ENCODE results near the gene SLC26A2.
A peak's percentile ranks its signal among the peaks of the same experiment; 100 is the strongest.

The SLC26A2 gene

GRCh38 chr5:150000990-150001659 lies 40.6 kb downstream of the SLC26A2 start:
- DNase-seq (ENCODE audit: low read depth), result peak; percentile 56
- TF ChIP-seq CTCF (IDR thresholded peaks at IDR 0.05; ENCODE audit: low read length, missing control alignments), result no peak
- H3K4me3 ChIP-seq (replicated peaks; ENCODE audit: low read depth, low read length), result peak overlapping the region; percentile 78

- DNase-seq (ENCODE audit: low read depth), result peak; percentile 82
- TF ChIP-seq CTCF (IDR thresholded peaks at IDR 0.05; ENCODE audit: low read length, missing control alignments), result peak; percentile 77
- peak overlapping the region; percentile 78 for H3K4me3 ChIP-seq (replicated peaks; ENCODE audit: low read depth, low read length)
These were observed 41.3 kb downstream of the SLC26A2 start for GRCh38 chr5:150001660-150002486.

GRCh38 chr5:150006318-150006717 lies 45.8 kb downstream of the SLC26A2 start:
- no peak for TF ChIP-seq CTCF (IDR thresholded peaks at IDR 0.05; ENCODE audit: low read length, missing control alignments)
- H3K4me3 ChIP-seq (replicated peaks; ENCODE audit: low read depth, low read length), result no peak overlapping the region
- no peak for DNase-seq (ENCODE audit: low read depth)

GRCh38 chr5:150007050-150007449 lies 46.5 kb downstream of the SLC26A2 start:
- TF ChIP-seq CTCF (IDR thresholded peaks at IDR 0.05; ENCODE audit: low read length, missing control alignments), result no peak
- DNase-seq (ENCODE audit: low read depth), result no peak
- no peak overlapping the region for H3K4me3 ChIP-seq (replicated peaks; ENCODE audit: low read depth, low read length)

GRCh38 chr5:150009671-150010387 lies 49.3 kb downstream of the SLC26A2 start:
- no peak overlapping the region for H3K4me3 ChIP-seq (replicated peaks; ENCODE audit: low read depth, low read length)
- DNase-seq (ENCODE audit: low read depth), result peak; percentile 58
- TF ChIP-seq CTCF (IDR thresholded peaks at IDR 0.05; ENCODE audit: low read length, missing control alignments), result no peak

GRCh38 chr5:150013931-150014330 lies 53.4 kb downstream of the SLC26A2 start:
- DNase-seq (ENCODE audit: low read depth), result no peak
- no peak for TF ChIP-seq CTCF (IDR thresholded peaks at IDR 0.05; ENCODE audit: low read length, missing control alignments)

More at GRCh38 chr5:150013931-150014330, 53.4 kb downstream of the SLC26A2 start:
- no peak overlapping the region for H3K4me3 ChIP-seq (replicated peaks; ENCODE audit: low read depth, low read length)

All from fibroblast of pulmonary artery (primary cell).